NCI-H2107 (cell line): Measurements from ENCODE around the gene PIGP.
"Not testable (repeated sequence)": the region's sequence is repeated elsewhere in the genome, so short reads cannot be mapped to it uniquely, and the experiment has no call there.

Experiments used
- DNase-seq: peaks from one replicate; lab custom pipeline; 2025; lab: John Stamatoyannopoulos, UW

The PIGP gene

GRCh38 chr21:37076087-37076850, 3.4 kb upstream of the PIGP start:
- no peak for DNase-seq

GRCh38 chr21:37075214-37075770, 2.4 kb upstream of the PIGP start:
- no peak for DNase-seq

GRCh38 chr21:37074546-37074945, 1.7 kb upstream of the PIGP start:
- no peak for DNase-seq

- DNase-seq: no peak
Observed at GRCh38 chr21:37074197-37074510, 1.3 kb upstream of the PIGP start.

GRCh38 chr21:37073417-37074196, 736 bp upstream of the PIGP start:
- DNase-seq: no peak

- DNase-seq: peak; percentile 58
Observed at GRCh38 chr21:37072274-37072987, 440 bp downstream of the PIGP start.

GRCh38 chr21:37071561-37072273, 1.2 kb downstream of the PIGP start:
- peak; percentile 49 for DNase-seq

GRCh38 chr21:37065561-37066177, 7.2 kb downstream of the PIGP start:
- no peak for DNase-seq

GRCh38 chr21:37064841-37065240, 8.0 kb downstream of the PIGP start:
- no peak for DNase-seq

- no peak for DNase-seq
Observed at GRCh38 chr21:37063433-37063832, 9.4 kb downstream of the PIGP start.

GRCh38 chr21:37062593-37062935, 10.3 kb downstream of the PIGP start:
- no peak for DNase-seq

- peak; percentile 71 for DNase-seq
Observed at GRCh38 chr21:37061926-37062592, 10.8 kb downstream of the PIGP start.

- peak; percentile 95 for DNase-seq
Observed at GRCh38 chr21:37060296-37060695, 12.6 kb downstream of the PIGP start.

- DNase-seq: no peak
Observed at GRCh38 chr21:37059181-37059580, 13.7 kb downstream of the PIGP start.

- DNase-seq: no peak
Observed at GRCh38 chr21:37058261-37058660, 14.6 kb downstream of the PIGP start.

GRCh38 chr21:37057614-37058013, 15.3 kb downstream of the PIGP start:
- DNase-seq: no peak

- no peak for DNase-seq
Observed at GRCh38 chr21:37055271-37055855, 17.5 kb downstream of the PIGP start.

GRCh38 chr21:37049741-37050140, 23.1 kb downstream of the PIGP start:
- DNase-seq: not testable (repeated sequence)

- DNase-seq: peak; percentile 75
Observed at GRCh38 chr21:37047079-37047478, 25.8 kb downstream of the PIGP start.

- DNase-seq: no peak
Observed at GRCh38 chr21:37045556-37045955, 27.3 kb downstream of the PIGP start.

GRCh38 chr21:37045149-37045548, 27.7 kb downstream of the PIGP start:
- no peak for DNase-seq
